Measurements from ENCODE around the gene KCNK10.

- TF ChIP-seq, protein P1, sequence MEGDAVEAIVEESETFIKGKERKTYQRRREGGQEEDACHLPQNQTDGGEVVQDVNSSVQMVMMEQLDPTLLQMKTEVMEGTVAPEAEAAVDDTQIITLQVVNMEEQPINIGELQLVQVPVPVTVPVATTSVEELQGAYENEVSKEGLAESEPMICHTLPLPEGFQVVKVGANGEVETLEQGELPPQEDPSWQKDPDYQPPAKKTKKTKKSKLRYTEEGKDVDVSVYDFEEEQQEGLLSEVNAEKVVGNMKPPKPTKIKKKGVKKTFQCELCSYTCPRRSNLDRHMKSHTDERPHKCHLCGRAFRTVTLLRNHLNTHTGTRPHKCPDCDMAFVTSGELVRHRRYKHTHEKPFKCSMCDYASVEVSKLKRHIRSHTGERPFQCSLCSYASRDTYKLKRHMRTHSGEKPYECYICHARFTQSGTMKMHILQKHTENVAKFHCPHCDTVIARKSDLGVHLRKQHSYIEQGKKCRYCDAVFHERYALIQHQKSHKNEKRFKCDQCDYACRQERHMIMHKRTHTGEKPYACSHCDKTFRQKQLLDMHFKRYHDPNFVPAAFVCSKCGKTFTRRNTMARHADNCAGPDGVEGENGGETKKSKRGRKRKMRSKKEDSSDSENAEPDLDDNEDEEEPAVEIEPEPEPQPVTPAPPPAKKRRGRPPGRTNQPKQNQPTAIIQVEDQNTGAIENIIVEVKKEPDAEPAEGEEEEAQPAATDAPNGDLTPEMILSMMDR (IDR thresholded peaks at IDR 0.05; ENCODE audit: low read depth, low read length, poor library complexity, severe bottlenecking), result no peak
- no peak for TF ChIP-seq EZH2phosphoT487 (IDR thresholded peaks at IDR 0.05; ENCODE audit: borderline replicate concordance, low read length)
Observed at GRCh38 chr14:88340357-88340756, 17.3 kb upstream of the KCNK10 start.
